ENCODE measurements around the gene MRPL14. TPM values are rescaled to one million over a fixed set of nuclear protein-coding genes. Genes with fewer than 3 reads are reported as not detected.

The MRPL14 gene
- total RNA-seq, 1 experiment from 2014 or later, result 69.6 TPM

GRCh38 chr6:44162876-44163625, 35.8 kb upstream of the MRPL14 start:
- DNase-seq (ENCODE audit: low read depth, low spot score), result no peak
- intact Hi-C loops (cut with micrococcal nuclease), result no loop called here
- BruUV-seq (replicated peaks), result no TSS peak
- Histone ChIP-seq H3K27me3 (ENCODE audit: insufficient read depth, low read length) (peaks cover 12% of the 10 kb centered on the region), H3K9ac (ENCODE audit: low read length) (no peak overlapping the region), H3K9me3 (ENCODE audit: control insufficient read depth in 1 of 2, insufficient read depth in 1 of 2, low read depth in 1 of 2, low read length in 2 of 2) (no peaks in the 10 kb centered on the region), H2AFZ (ENCODE audit: low read depth, low read length, poor library complexity, severe bottlenecking) (no peak overlapping the region), H3K27ac (ENCODE audit: low read depth, low read length) (no peak overlapping the region), H3K9me2 (ENCODE audit: insufficient read depth) (no peaks in the 10 kb centered on the region), H3K79me2 (ENCODE audit: insufficient read depth, low read length) (no peaks in the 10 kb centered on the region), H3K36me3 (ENCODE audit: control insufficient read depth in 1 of 2, insufficient read depth in 2 of 2, low read length in 2 of 2) (no peaks in the 10 kb centered on the region), H3K4me3 (replicated peaks in 1 of 2; ENCODE audit: low read depth in 1 of 2, low read length in 2 of 2) (no peak overlapping the region), H3K4me1 (ENCODE audit: control insufficient read depth in 1 of 2, insufficient read depth in 2 of 2, low read length in 2 of 2) (peaks cover 0 to 15% of the 10 kb centered on the region in 2 experiments; a peak in 2 of 4 replicates), H4K20me1 (ENCODE audit: insufficient read depth) (no peaks in the 10 kb centered on the region), H3K4me2 (ENCODE audit: low read length) (no peak overlapping the region)
- ChIA-PET POLR2A (no interaction called here), CTCF (interaction anchor here (1.4 kb wide), 1 partner anchor 66 kb away, joined by 3 read pairs; no protein-coding TSS in a partner anchor), RAD21 (ENCODE audit: low non-redundant PET in 1 of 2, low total read pairs in 2 of 2, uncharacterized antibody in 2 of 2, unreplicated experiment in 2 of 2) (no interaction called here)
- TF ChIP-seq CEBPB (IDR thresholded peaks at IDR 0.05; ENCODE audit: low read depth) (no peak), MAX (IDR thresholded peaks at IDR 0.05) (no peak), FOSL1 (IDR thresholded peaks at IDR 0.05; ENCODE audit: low read depth) (no peak), SRF (IDR thresholded peaks at IDR 0.05; ENCODE audit: low read depth) (no peak), CTCF (IDR thresholded peaks at IDR 0.05 in 2 of 3, conservative IDR thresholded peaks at IDR 0.05 in 1 of 3; ENCODE audit: borderline replicate concordance in 1 of 3, insufficient read depth in 1 of 3, low read depth in 2 of 3, low read length in 2 of 3) (no peak), RAD21 (IDR thresholded peaks at IDR 0.05; ENCODE audit: low read depth) (no peak), JUND (IDR thresholded peaks at IDR 0.05) (no peak), EGR1 (IDR thresholded peaks at IDR 0.05; ENCODE audit: low read depth) (no peak), REST (IDR thresholded peaks at IDR 0.05; ENCODE audit: low read depth) (no peak), POLR2A (IDR thresholded peaks at IDR 0.05; ENCODE audit: borderline replicate concordance, extremely low read depth, insufficient read depth, insufficient read length) (no peak), SIN3A (IDR thresholded peaks at IDR 0.05; ENCODE audit: low read depth) (no peak), POLR2AphosphoS5 (IDR thresholded peaks at IDR 0.05; ENCODE audit: low read depth, low read length) (no peak), CBX3 (IDR thresholded peaks at IDR 0.05; ENCODE audit: low read depth) (no peak)
- TF ChIP-seq, protein P1, sequence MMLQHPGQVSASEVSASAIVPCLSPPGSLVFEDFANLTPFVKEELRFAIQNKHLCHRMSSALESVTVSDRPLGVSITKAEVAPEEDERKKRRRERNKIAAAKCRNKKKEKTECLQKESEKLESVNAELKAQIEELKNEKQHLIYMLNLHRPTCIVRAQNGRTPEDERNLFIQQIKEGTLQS (IDR thresholded peaks at IDR 0.05), result no peak
- ATAC-seq, result no peak

Data from HCT116 (cell line).